Pulmonary artery endothelial cell (primary cell): ENCODE measurements around the gene ZNF208. TPM values are rescaled to one million over a fixed set of nuclear protein-coding genes. Genes with fewer than 3 reads are reported as not detected.
"Not testable (repeated sequence)": the region's sequence is repeated elsewhere in the genome, so short reads cannot be mapped to it uniquely, and the experiment has no call there.

Experiments
- DNase-seq: peaks from one replicate; pipeline ENCODE4 v3.0.0-alpha.2; 2011; ENCODE audit warnings: low read depth, low spot score
- total RNA-seq: library from RNA; depleted of rRNA; stranded (reverse); fragments of >200 nt; gene quantifications from 2 replicates; pipeline ENCODE4 v1.2.3, GENCODE V29; 2014

The ZNF208 gene
- total RNA-seq: not detected in 2 replicates

GRCh38 chr19:22010437-22011143 is at the start of gene ZNF208:
Gene ZNF208 (minus strand): TSS chr19:22010943. CDS start chr19:22010794, 149 bp downstream.
- not testable (repeated sequence) for DNase-seq

- no peak for DNase-seq
Observed at GRCh38 chr19:22052644-22053013, 41.9 kb upstream of the ZNF208 start.

- not testable (repeated sequence) for DNase-seq
Observed at GRCh38 chr19:22041151-22041550, 30.4 kb upstream of the ZNF208 start.

- no peak for DNase-seq
Observed at GRCh38 chr19:22030680-22031079, 19.9 kb upstream of the ZNF208 start.

- no peak for DNase-seq
Observed at GRCh38 chr19:22026687-22027086, 15.9 kb upstream of the ZNF208 start.

GRCh38 chr19:22025539-22025938 is 14.8 kb upstream of the ZNF208 start:
- not testable (repeated sequence) for DNase-seq

- DNase-seq: no peak
Observed at GRCh38 chr19:21970466-21970865, 40.3 kb downstream of the ZNF208 start.

GRCh38 chr19:21947775-21948174 is 63.0 kb downstream of the ZNF208 start:
- no peak for DNase-seq

GRCh38 chr19:21940684-21941083 is 70.1 kb downstream of the ZNF208 start:
- DNase-seq: no peak

- no peak for DNase-seq
Observed at GRCh38 chr19:21934593-21934992, 76.2 kb downstream of the ZNF208 start.

GRCh38 chr19:21934131-21934530 is 76.6 kb downstream of the ZNF208 start:
- no peak for DNase-seq

GRCh38 chr19:21922276-21922675 is 88.5 kb downstream of the ZNF208 start:
- no peak for DNase-seq

- DNase-seq: no peak
Observed at GRCh38 chr19:21921691-21922180, 89.0 kb downstream of the ZNF208 start.

GRCh38 chr19:21915411-21915810 is 95.3 kb downstream of the ZNF208 start:
- no peak for DNase-seq

- DNase-seq: no peak
Observed at GRCh38 chr19:21912654-21913053, 98.1 kb downstream of the ZNF208 start.

- DNase-seq: no peak
Observed at GRCh38 chr19:21910318-21910717, 100.4 kb downstream of the ZNF208 start.

GRCh38 chr19:21908066-21908465 is 102.7 kb downstream of the ZNF208 start:
- no peak for DNase-seq

- DNase-seq: no peak
Observed at GRCh38 chr19:21907516-21907915, 103.2 kb downstream of the ZNF208 start.

- DNase-seq: no peak
Observed at GRCh38 chr19:21902571-21902970, 108.2 kb downstream of the ZNF208 start.

- no peak for DNase-seq
Observed at GRCh38 chr19:21901861-21902260, 108.9 kb downstream of the ZNF208 start.

- no peak for DNase-seq
Observed at GRCh38 chr19:21900401-21900800, 110.3 kb downstream of the ZNF208 start.

- DNase-seq: no peak
Observed at GRCh38 chr19:21891086-21891485, 119.7 kb downstream of the ZNF208 start.

- not testable (repeated sequence) for DNase-seq
Observed at GRCh38 chr19:21890017-21890416, 120.7 kb downstream of the ZNF208 start.
